Sigmoid colon (tissue), 4 donors: ENCODE results near the gene HTT.

Experiments used
- POLR2A ChIP-seq, 2 donors: fragments of 450-650 bp; IDR thresholded peaks; one replicate each; pipeline ENCODE4 v1.6.1; 2016; ENCODE audit warnings: antibody characterized with exemption in 2 of 2, mild to moderate bottlenecking in 2 of 2, moderate library complexity in 2 of 2
- POLR2AphosphoS5 ChIP-seq, 4 donors: sonication (generic); formaldehyde crosslinking; IDR thresholded peaks; one replicate each; pipeline ENCODE4 v1.6.1; 2017; ENCODE audit warnings: antibody characterized with exemption in 4 of 4

GRCh38 chr4:3036131-3036952 is 38.1 kb upstream of the HTT start:
- TF ChIP-seq POLR2AphosphoS5 (IDR thresholded peaks at IDR 0.05) = no peak
- no peak for TF ChIP-seq POLR2A (IDR thresholded peaks at IDR 0.05)
